PFSK-1 (cell line): ENCODE measurements around the gene CD247.

ENCODE experiments used
- FOXP2 ChIP-seq: optimal IDR thresholded peaks from 2 replicates; pipeline ENCODE3; 2011; ENCODE audit warnings: borderline replicate concordance, control low read depth, inconsistent platforms; ENCODE audit not compliant: insufficient read depth; ENCODE audit errors: extremely low read length, extremely low read depth
- POLR2AphosphoS5 ChIP-seq: IDR thresholded peaks from 2 replicates; pipeline ENCODE4 v1.6.1; 2012; ENCODE audit warnings: low read depth, mild to moderate bottlenecking, control low read depth, low read length, moderate library complexity
- SIN3A ChIP-seq: IDR thresholded peaks from 2 replicates; pipeline ENCODE4 v1.6.1; 2012; ENCODE audit warnings: mild to moderate bottlenecking, low read length, moderate library complexity, borderline replicate concordance; ENCODE audit not compliant: insufficient read depth
- TAF1 ChIP-seq: IDR thresholded peaks from 2 replicates; pipeline ENCODE4 v1.6.1; 2012; ENCODE audit warnings: low read length, control low read depth, borderline replicate concordance; ENCODE audit not compliant: insufficient read depth
- TF ChIP-seq, protein P1 (sequence below), 2 experiments: IDR thresholded peaks; 2 replicates each; pipeline versions ENCODE4 v1.6.1 to v1.8.0; 2011 to 2012; ENCODE audit warnings: low read depth in 2 of 2, low read length in 2 of 2, control low read depth in 1 of 2, inconsistent platforms in 1 of 2, mild to moderate bottlenecking in 1 of 2, moderate library complexity in 1 of 2; ENCODE audit not compliant: insufficient read depth in 1 of 2

Gene CD247

GRCh38 chr1:167401260-167401873, 117.0 kb downstream of the CD247 start:
- TF ChIP-seq SIN3A (no peak), TAF1 (no peak), FOXP2 (no peak), POLR2AphosphoS5 (no peak)
- TF ChIP-seq, protein P1, sequence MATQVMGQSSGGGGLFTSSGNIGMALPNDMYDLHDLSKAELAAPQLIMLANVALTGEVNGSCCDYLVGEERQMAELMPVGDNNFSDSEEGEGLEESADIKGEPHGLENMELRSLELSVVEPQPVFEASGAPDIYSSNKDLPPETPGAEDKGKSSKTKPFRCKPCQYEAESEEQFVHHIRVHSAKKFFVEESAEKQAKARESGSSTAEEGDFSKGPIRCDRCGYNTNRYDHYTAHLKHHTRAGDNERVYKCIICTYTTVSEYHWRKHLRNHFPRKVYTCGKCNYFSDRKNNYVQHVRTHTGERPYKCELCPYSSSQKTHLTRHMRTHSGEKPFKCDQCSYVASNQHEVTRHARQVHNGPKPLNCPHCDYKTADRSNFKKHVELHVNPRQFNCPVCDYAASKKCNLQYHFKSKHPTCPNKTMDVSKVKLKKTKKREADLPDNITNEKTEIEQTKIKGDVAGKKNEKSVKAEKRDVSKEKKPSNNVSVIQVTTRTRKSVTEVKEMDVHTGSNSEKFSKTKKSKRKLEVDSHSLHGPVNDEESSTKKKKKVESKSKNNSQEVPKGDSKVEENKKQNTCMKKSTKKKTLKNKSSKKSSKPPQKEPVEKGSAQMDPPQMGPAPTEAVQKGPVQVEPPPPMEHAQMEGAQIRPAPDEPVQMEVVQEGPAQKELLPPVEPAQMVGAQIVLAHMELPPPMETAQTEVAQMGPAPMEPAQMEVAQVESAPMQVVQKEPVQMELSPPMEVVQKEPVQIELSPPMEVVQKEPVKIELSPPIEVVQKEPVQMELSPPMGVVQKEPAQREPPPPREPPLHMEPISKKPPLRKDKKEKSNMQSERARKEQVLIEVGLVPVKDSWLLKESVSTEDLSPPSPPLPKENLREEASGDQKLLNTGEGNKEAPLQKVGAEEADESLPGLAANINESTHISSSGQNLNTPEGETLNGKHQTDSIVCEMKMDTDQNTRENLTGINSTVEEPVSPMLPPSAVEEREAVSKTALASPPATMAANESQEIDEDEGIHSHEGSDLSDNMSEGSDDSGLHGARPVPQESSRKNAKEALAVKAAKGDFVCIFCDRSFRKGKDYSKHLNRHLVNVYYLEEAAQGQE (IDR thresholded peaks at IDR 0.05; ENCODE audit: insufficient read depth in 1 of 2, low read depth in 2 of 2, low read length in 2 of 2), result no peak

DNA sequence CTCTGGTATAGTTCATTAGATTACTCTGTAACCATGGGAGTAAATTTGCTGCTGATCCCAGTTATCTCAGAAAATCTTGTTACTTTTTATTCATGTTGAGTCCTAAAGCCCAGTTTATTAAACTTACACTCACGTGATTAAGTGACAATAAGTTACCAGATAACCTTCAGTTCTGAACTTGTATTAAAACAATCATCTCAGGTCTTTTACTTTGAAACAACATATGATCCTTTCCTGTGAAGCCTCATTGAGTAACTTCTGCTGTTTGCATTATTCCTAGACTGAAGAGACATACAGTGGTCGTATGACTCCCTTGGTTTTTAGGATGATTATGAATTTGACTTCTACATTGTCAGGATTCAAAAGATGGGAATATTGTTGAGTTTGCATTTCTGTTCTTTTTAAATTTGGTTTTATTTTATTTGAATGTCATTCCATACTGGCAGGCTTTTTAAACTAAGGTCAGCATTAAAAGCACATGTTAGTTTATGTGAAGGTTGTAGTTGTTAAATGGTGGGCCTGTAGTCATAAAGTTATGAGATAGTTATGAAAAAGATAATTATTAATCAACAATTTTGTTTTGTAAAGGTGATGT, 117.9 kb downstream of the CD247 start:
- TF ChIP-seq, protein P1 (IDR thresholded peaks at IDR 0.05; ENCODE audit: insufficient read depth in 1 of 2, low read depth in 2 of 2, low read length in 2 of 2), result no peak
- TF ChIP-seq TAF1 (no peak), FOXP2 (no peak), POLR2AphosphoS5 (no peak), SIN3A (no peak)

GRCh38 chr1:167392200-167392696, 126.1 kb downstream of the CD247 start:
- TF ChIP-seq, protein P1 (IDR thresholded peaks at IDR 0.05; ENCODE audit: insufficient read depth in 1 of 2, low read depth in 2 of 2, low read length in 2 of 2), result no peak
- no peak for TF ChIP-seq SIN3A

- no peak for TF ChIP-seq TAF1
- no peak for TF ChIP-seq SIN3A
- TF ChIP-seq FOXP2, result no peak
- TF ChIP-seq POLR2AphosphoS5, result no peak
- TF ChIP-seq, protein P1 (IDR thresholded peaks at IDR 0.05; ENCODE audit: insufficient read depth in 1 of 2, low read depth in 2 of 2, low read length in 2 of 2), result no peak
Measured at GRCh38 chr1:167388976-167389375, 129.4 kb downstream of the CD247 start.

DNA sequence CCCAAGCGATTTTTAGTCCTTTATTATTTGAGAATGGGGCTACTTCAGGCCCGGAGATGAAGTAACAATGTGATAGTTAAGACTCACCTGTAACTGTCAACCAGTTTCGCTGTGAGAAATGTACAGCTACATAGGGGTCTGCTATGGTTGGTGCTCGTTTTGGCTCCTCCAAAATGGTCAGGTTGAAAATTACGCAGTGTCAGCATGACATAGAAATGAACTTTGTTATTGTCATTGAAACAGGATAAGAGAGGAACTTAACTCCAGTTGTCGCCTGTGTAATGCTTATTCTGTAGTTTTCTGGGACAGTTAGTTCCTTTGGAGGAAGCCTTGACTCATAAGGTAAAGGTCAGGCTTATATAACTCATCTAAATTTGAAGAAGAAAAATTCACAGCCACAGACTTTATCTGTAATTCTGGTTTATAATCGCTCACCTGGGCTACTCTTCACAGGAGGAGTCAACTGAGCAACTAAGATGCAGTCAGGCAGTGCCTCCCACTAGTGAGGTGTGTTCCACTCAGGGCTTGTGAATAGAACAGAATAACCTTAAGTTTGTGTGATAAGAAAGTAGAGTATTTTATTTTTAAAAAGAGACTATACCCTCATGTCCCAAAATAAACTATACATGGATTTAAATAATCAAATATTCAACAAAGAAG, 130.9 kb downstream of the CD247 start:
- TF ChIP-seq POLR2AphosphoS5 (no peak), SIN3A (no peak), TAF1 (no peak), FOXP2 (no peak)
- TF ChIP-seq, protein P1 (IDR thresholded peaks at IDR 0.05; ENCODE audit: insufficient read depth in 1 of 2, low read depth in 2 of 2, low read length in 2 of 2), result no peak
